Aorta (tissue), 5 donors: ENCODE results near the gene NDOR1. TPM values are rescaled to one million over a fixed set of nuclear protein-coding genes. Genes with fewer than 3 reads are reported as not detected.
A peak's percentile ranks its signal among the peaks of the same experiment; 100 is the strongest.

ENCODE experiments used
- ATAC-seq: fragments of 200-7000 bp; cut with Tn5 transposase; one replicate; pipeline ENCODE4 v1.9.1; 2022; ENCODE audit warnings: moderate library complexity; ENCODE audit not compliant: low FRiP score
- DNase-seq, 2 donors: peaks; one replicate each; pipeline ENCODE4 v3.0.0-alpha.2; 2020
- H3K27ac ChIP-seq, 2 donors: one replicate each; pipeline ENCODE4 v1.5.1; 2013; ENCODE audit warnings: low read length in 2 of 2, mild to moderate bottlenecking in 2 of 2, moderate library complexity in 2 of 2, control low read depth in 1 of 2, inconsistent platforms in 1 of 2, low read depth in 1 of 2
- H3K27me3 ChIP-seq, 2 donors: one replicate each; pipeline ENCODE4 v1.6.1; 2013; ENCODE audit warnings: control low read depth in 1 of 2, low read length in 1 of 2, mild to moderate bottlenecking in 1 of 2, moderate library complexity in 1 of 2; ENCODE audit not compliant: insufficient read depth in 2 of 2, control insufficient read depth in 1 of 2
- H3K36me3 ChIP-seq, 2 donors: one replicate each; pipeline ENCODE4 v1.6.1; 2013; ENCODE audit warnings: control low read depth in 1 of 2, low read length in 1 of 2, mild to moderate bottlenecking in 1 of 2; ENCODE audit not compliant: insufficient read depth in 2 of 2, control insufficient read depth in 1 of 2
- H3K4me1 ChIP-seq, 2 donors: one replicate each; pipeline ENCODE4 v1.6.1; 2013; ENCODE audit warnings: low read length in 2 of 2, control low read depth in 1 of 2, mild to moderate bottlenecking in 1 of 2, moderate library complexity in 1 of 2; ENCODE audit not compliant: insufficient read depth in 2 of 2, control insufficient read depth in 1 of 2
- H3K4me3 ChIP-seq, 2 donors: one replicate each; pipeline ENCODE4 v1.5.1; 2013; ENCODE audit warnings: low read length in 2 of 2, control low read depth in 1 of 2, mild to moderate bottlenecking in 1 of 2
- H3K9me3 ChIP-seq: one replicate; pipeline ENCODE4 v1.6.1; 2013; ENCODE audit warnings: mild to moderate bottlenecking, low read length; ENCODE audit not compliant: control insufficient read depth
- WGBS, 2 donors: extraction: QIAGEN DNeasy Blood & Tissue Kit; methylation state at CpG; one replicate each; pipeline ENCODE4 v1.1.7; 2013; 5-methylcytosine and 5-hydroxymethylcytosine counted together
- intact Hi-C, 2 donors: fragments of 100-400 bp; cut with DNase I; formaldehyde crosslinking; loops; one replicate each; pipeline versions ENCODE4 v1.14.2 to v1.15.0; 2022
- polyA plus RNA-seq, 2 donors: library from polyadenylated mRNA; stranded (reverse); fragments of 200-250 nt; gene quantifications; one replicate each; pipeline ENCODE4 v1.2.3, GENCODE V29; 2013
- total RNA-seq, 2 donors: library from RNA; stranded (reverse); fragmentation: NEBNext Ultra II Directional; extraction: Animal tissue kit (Norgen Biotek cat#: 25700); gene quantifications; one replicate each; pipeline ENCODE4 v1.2.1, GENCODE V29; 2021
- donor health status: healthy with polysubstance abuse.
- donor health status: Bipolar disorder and iron deficiency.
- donor health status: DM: no; HTN: no; CAD: no.
- donor health status: DM: no; HTN: no; CAD: no.
- donor health status: DM: yes; HTN: yes; CAD: no.

Gene NDOR1
- total and polyA plus RNA-seq, 4 donors, result 3.0 to 20.4 (median 12.1) TPM

DNA sequence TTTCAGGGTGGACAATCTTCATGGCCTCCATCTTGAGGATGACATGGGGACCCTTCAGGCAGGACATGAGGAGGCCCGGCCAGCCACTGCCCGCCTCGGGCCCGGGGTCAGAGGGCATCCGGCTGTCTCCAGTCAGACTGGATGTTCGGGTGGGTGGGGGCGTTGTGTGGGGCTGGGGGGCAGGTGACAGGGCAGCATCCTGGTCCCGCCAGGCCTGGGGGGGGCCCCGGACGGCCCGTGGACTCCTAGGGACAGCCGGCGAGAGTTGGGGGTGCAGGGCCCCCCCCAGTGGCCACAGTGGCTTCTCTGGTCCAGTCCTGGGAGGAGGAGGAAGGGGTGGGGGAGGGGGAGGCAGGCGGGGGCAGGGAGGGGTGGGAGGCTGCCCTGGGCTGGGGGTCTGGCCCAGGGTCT, 15.6 kb downstream of the NDOR1 start:
- intact Hi-C loops, result no loop called here
- 90% methylated on average over 9 to 14 of the region's 14 CpGs for WGBS, 2 donors
- H3K4me1 ChIP-seq, result no peaks in the 10 kb centered on the region

GRCh38 chr9:137221506-137222111, 16.1 kb downstream of the NDOR1 start:
- Histone ChIP-seq H3K27ac (no peak overlapping the region), H3K9me3 (no peaks in the 10 kb centered on the region), H3K4me3 (peak overlapping the region; percentile 3 to 40), H3K36me3 (no peaks in the 10 kb centered on the region), H3K27me3 (no peaks in the 10 kb centered on the region), H3K4me1 (no peaks in the 10 kb centered on the region)
- WGBS, 2 donors, result 8 to 9% methylated on average over 39 to 61 of the region's 61 CpGs
- intact Hi-C loops, result no loop called here
- DNase-seq (no peak), ATAC-seq (no peak)

More for the DNA sequence above, 15.6 kb downstream of the NDOR1 start:
- Histone ChIP-seq H3K9me3 (no peaks in the 10 kb centered on the region), H3K36me3 (no peaks in the 10 kb centered on the region), H3K4me3 (no peak overlapping the region), H3K27me3 (no peaks in the 10 kb centered on the region), H3K27ac (no peak overlapping the region)
- DNase-seq (no peak), ATAC-seq (no peak)

DNA sequence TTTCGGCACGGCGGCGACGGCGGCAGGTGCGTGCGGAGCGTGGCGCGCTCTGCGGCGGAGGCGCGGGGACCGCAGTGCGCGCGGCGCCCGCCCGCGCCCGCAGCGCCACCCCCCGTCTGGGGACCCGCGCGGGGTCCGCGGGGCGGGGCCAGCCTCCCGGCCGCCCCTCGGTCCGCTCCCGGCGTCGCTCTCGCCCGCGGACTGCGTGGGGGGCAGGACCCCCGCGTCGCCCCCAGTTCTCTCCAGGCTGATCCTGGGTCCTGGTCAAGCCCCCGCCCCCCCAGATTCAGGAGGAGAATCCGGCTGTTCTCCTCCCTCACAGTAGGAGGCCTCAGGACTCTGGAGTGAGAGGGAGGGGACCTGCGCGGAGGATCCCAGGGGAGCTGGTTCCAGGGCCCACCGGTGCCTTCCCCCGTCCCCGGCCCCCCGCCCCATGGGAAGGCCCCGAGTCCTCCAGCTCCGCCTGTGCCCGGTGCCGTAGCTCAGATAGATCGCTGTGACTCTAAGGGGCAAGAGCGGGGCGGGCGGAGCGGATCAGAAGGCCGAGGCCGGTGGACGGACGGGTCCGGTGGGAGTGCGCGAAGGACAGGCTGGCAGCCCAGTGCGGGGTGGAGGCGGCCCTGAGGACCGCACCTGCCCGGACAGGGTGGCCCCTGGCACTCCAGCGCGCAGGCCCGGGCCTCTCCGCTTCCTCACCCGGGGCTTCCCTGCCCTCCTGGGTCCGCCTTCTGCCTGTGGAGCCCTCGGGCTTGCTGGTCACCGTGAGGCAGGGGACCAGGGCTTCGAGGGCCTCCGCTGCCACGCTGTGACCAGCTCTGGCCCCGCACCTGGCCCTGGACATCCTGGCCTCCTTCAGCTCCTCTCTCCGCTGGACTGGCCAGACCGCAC, 16.9 kb downstream of the NDOR1 start, which contains the start of gene RNF208:
RNF208 (minus strand) TSS at position 51 of the 888 bp plus-strand sequence. CDS start 1,028 bp downstream, outside the sequence.
- Histone ChIP-seq H3K27ac (peak within 1 kb of the TSS in 1 of 2 donors; percentile 8), H3K9me3 (no peaks in the 10 kb centered on the region), H3K4me1 (no peaks in the 10 kb centered on the region), H3K4me3 (peak within 1 kb of the TSS; percentile 3 to 40), H3K27me3 (no peaks in the 10 kb centered on the region), H3K36me3 (no peaks in the 10 kb centered on the region)
- WGBS, 2 donors, result 4 to 6% methylated on average over 46 to 88 of the region's 88 CpGs
- ATAC-seq, result peak; percentile 0
- no peak for DNase-seq
- intact Hi-C loops, result no loop called here

- Histone ChIP-seq H3K36me3 (no peaks in the 10 kb centered on the region), H3K27me3 (no peaks in the 10 kb centered on the region), H3K4me3 (peak overlapping the region; percentile 36 to 75), H3K9me3 (no peaks in the 10 kb centered on the region), H3K4me1 (no peaks in the 10 kb centered on the region), H3K27ac (peak overlapping the region; percentile 8 to 77)
- DNase-seq, result peak; percentile 98 to 99
- intact Hi-C loops, result no loop called here
- ATAC-seq, result peak; percentile 95
- WGBS, 2 donors, result 1 to 2% methylated on average over 51 to 63 of the region's 63 CpGs
Measured at GRCh38 chr9:137223078-137223970, 17.8 kb downstream of the NDOR1 start.

- Histone ChIP-seq H3K36me3 (no peaks in the 10 kb centered on the region), H3K27ac (peak within 1 kb of the TSS in 1 of 2 donors; percentile 77), H3K4me1 (no peaks in the 10 kb centered on the region), H3K9me3 (no peaks in the 10 kb centered on the region), H3K4me3 (no peak within 1 kb of the TSS), H3K27me3 (no peaks in the 10 kb centered on the region)
- intact Hi-C loops, result loop anchor here in 1 of 2 donors (5.0 kb wide), 1 partner anchor 103 kb away; no protein-coding TSS in a partner anchor
- 51 to 54% methylated on average over 21 to 23 of the region's 23 CpGs for WGBS, 2 donors
- ATAC-seq (no peak), DNase-seq (no peak)
Measured at GRCh38 chr9:137224830-137225694, 19.6 kb downstream of the NDOR1 start, which contains the start of gene CYSRT1. CYSRT1 (plus strand) TSS chr9:137225174; CDS start chr9:137225622, 448 bp downstream.

GRCh38 chr9:137225699-137226331, 20.3 kb downstream of the NDOR1 start:
- 77 to 84% methylated on average over 15 to 21 of the region's 21 CpGs for WGBS, 2 donors

GRCh38 chr9:137226338-137227053, 21.0 kb downstream of the NDOR1 start:
- Histone ChIP-seq H3K27ac (no peak overlapping the region), H3K27me3 (no peaks in the 10 kb centered on the region), H3K36me3 (no peaks in the 10 kb centered on the region), H3K4me1 (no peaks in the 10 kb centered on the region), H3K9me3 (no peaks in the 10 kb centered on the region), H3K4me3 (no peak overlapping the region)
- intact Hi-C loops, result loop anchor here in 1 of 2 donors (5.0 kb wide), 1 partner anchor 104 kb away; no protein-coding TSS in a partner anchor
- ATAC-seq (no peak), DNase-seq (no peak)
- 73 to 74% methylated on average over 18 of the region's 18 CpGs for WGBS, 2 donors

More at GRCh38 chr9:137225699-137226331, 20.3 kb downstream of the NDOR1 start:
- Histone ChIP-seq H3K4me1 (no peaks in the 10 kb centered on the region), H3K9me3 (no peaks in the 10 kb centered on the region), H3K36me3 (no peaks in the 10 kb centered on the region), H3K27ac (no peak overlapping the region), H3K27me3 (no peaks in the 10 kb centered on the region), H3K4me3 (no peak overlapping the region)
- DNase-seq (no peak), ATAC-seq (no peak)
- intact Hi-C loops, result loop anchor here in 1 of 2 donors (5.0 kb wide), 1 partner anchor 104 kb away; no protein-coding TSS in a partner anchor
